ENCODE measurements around the gene LSM12. TPM values are rescaled to one million over a fixed set of nuclear protein-coding genes. Genes with fewer than 3 reads are reported as not detected.

Gene LSM12
- total RNA-seq, 1 experiment from 2014 or later = 85.5 TPM

- no peaks in the 10 kb centered on the region for H3K4me1 Mint-ChIP-seq (ENCODE audit: low read depth, unreplicated experiment)
- TF ChIP-seq CTCF (IDR thresholded peaks at IDR 0.05; ENCODE audit: insufficient read depth in 1 of 2, low read depth in 1 of 2, low read length in 1 of 2, severe bottlenecking in 1 of 2, unreplicated experiment in 1 of 2) = no peak
- no peaks in the 10 kb centered on the region for H3K9me3 Mint-ChIP-seq (ENCODE audit: unreplicated experiment)
- Histone ChIP-seq H3K27me3 (replicated peaks; ENCODE audit: control insufficient read depth, insufficient read depth, low read length) (peaks cover 3% of the 10 kb centered on the region), H3K9me3 (no peaks in the 10 kb centered on the region), H3K36me3 (ENCODE audit: control insufficient read depth, insufficient read depth, low read length) (no peaks in the 10 kb centered on the region), H3K4me1 (peaks cover 25% of the 10 kb centered on the region), H3K4me3 (ENCODE audit: low read depth, low read length) (no peak overlapping the region)
- no peak overlapping the region for H3K4me3 Mint-ChIP-seq (ENCODE audit: unreplicated experiment)
- CTCF ChIA-PET = interaction anchor here (0.6 to 1.0 kb wide), 2 partner anchors 59 to 1475 kb away, joined by 3 to 4 read pairs; no protein-coding TSS in a partner anchor
- H3K36me3 Mint-ChIP-seq (ENCODE audit: insufficient read depth, unreplicated experiment) = peaks cover 15% of the 10 kb centered on the region
- intact Hi-C loops (cut with micrococcal nuclease; ENCODE audit: unreplicated experiment) = no loop called here
- BruUV-seq (replicated peaks) = no TSS peak
- POLR2A ChIA-PET = interaction anchor here (0.9 kb wide), 1 partner anchor 56 kb away, joined by 3 read pairs; no protein-coding TSS in a partner anchor
- DNase-seq = no peak
- H3K27ac Mint-ChIP-seq (ENCODE audit: unreplicated experiment) = no peak overlapping the region
- peaks cover 8% of the 10 kb centered on the region for H3K27me3 Mint-ChIP-seq (ENCODE audit: insufficient read depth, unreplicated experiment)
Measured at GRCh38 chr17:44002141-44002848, 64.2 kb downstream of the LSM12 start.

- CTCF ChIA-PET = interaction anchor here (0.6 to 1.0 kb wide), 2 partner anchors 58 to 1474 kb away, joined by 3 to 4 read pairs; no protein-coding TSS in a partner anchor
- peaks cover 25% of the 10 kb centered on the region for H3K4me1 ChIP-seq
- POLR2A ChIA-PET = interaction anchor here (0.9 kb wide), 1 partner anchor 55 kb away, joined by 3 read pairs; no protein-coding TSS in a partner anchor
- no peak overlapping the region for H3K4me3 Mint-ChIP-seq (ENCODE audit: unreplicated experiment)
- no peak overlapping the region for H3K4me3 ChIP-seq (ENCODE audit: low read depth, low read length)
- DNase-seq = no peak
- H3K36me3 ChIP-seq (ENCODE audit: control insufficient read depth, insufficient read depth, low read length) = no peaks in the 10 kb centered on the region
- no TSS peak for BruUV-seq (replicated peaks)
- H3K27ac Mint-ChIP-seq (ENCODE audit: unreplicated experiment) = no peak overlapping the region
- H3K9me3 ChIP-seq = no peaks in the 10 kb centered on the region
- no peak for TF ChIP-seq CTCF (IDR thresholded peaks at IDR 0.05; ENCODE audit: insufficient read depth in 1 of 2, low read depth in 1 of 2, low read length in 1 of 2, severe bottlenecking in 1 of 2, unreplicated experiment in 1 of 2)
- H3K36me3 Mint-ChIP-seq (ENCODE audit: insufficient read depth, unreplicated experiment) = peaks cover 7% of the 10 kb centered on the region
- intact Hi-C loops (cut with micrococcal nuclease; ENCODE audit: unreplicated experiment) = no loop called here
- no peaks in the 10 kb centered on the region for H3K9me3 Mint-ChIP-seq (ENCODE audit: unreplicated experiment)
- H3K27me3 Mint-ChIP-seq (ENCODE audit: insufficient read depth, unreplicated experiment) = peaks cover 8% of the 10 kb centered on the region
- no peaks in the 10 kb centered on the region for H3K4me1 Mint-ChIP-seq (ENCODE audit: low read depth, unreplicated experiment)
- H3K27me3 ChIP-seq (replicated peaks; ENCODE audit: control insufficient read depth, insufficient read depth, low read length) = peaks cover 3% of the 10 kb centered on the region
Measured at GRCh38 chr17:44001461-44001920, 65.0 kb downstream of the LSM12 start.

GRCh38 chr17:44000871-44001460 lies 65.5 kb downstream of the LSM12 start:
- Mint-ChIP-seq H3K27ac (ENCODE audit: unreplicated experiment) (no peak overlapping the region), H3K4me3 (ENCODE audit: unreplicated experiment) (no peak overlapping the region), H3K27me3 (ENCODE audit: insufficient read depth, unreplicated experiment) (peaks cover 8% of the 10 kb centered on the region), H3K36me3 (ENCODE audit: insufficient read depth, unreplicated experiment) (peaks cover 5% of the 10 kb centered on the region), H3K4me1 (ENCODE audit: low read depth, unreplicated experiment) (no peaks in the 10 kb centered on the region), H3K9me3 (ENCODE audit: unreplicated experiment) (no peaks in the 10 kb centered on the region)
- no peak for TF ChIP-seq CTCF (IDR thresholded peaks at IDR 0.05; ENCODE audit: insufficient read depth in 1 of 2, low read depth in 1 of 2, low read length in 1 of 2, severe bottlenecking in 1 of 2, unreplicated experiment in 1 of 2)
- Histone ChIP-seq H3K9me3 (no peaks in the 10 kb centered on the region), H3K27me3 (replicated peaks; ENCODE audit: control insufficient read depth, insufficient read depth, low read length) (peaks cover 3% of the 10 kb centered on the region), H3K4me1 (peaks cover 20% of the 10 kb centered on the region), H3K4me3 (ENCODE audit: low read depth, low read length) (no peak overlapping the region), H3K36me3 (ENCODE audit: control insufficient read depth, insufficient read depth, low read length) (no peaks in the 10 kb centered on the region)
- ChIA-PET CTCF (interaction anchor here (1.0 kb wide), 1 partner anchor 57 kb away, joined by 4 read pairs; no protein-coding TSS in a partner anchor), POLR2A (interaction anchor here (0.9 kb wide), 1 partner anchor 54 kb away, joined by 3 read pairs; no protein-coding TSS in a partner anchor)
- BruUV-seq (replicated peaks) = no TSS peak
- intact Hi-C loops (cut with micrococcal nuclease; ENCODE audit: unreplicated experiment) = no loop called here
- DNase-seq = no peak
